ENCODE results near the gene SST.

SST gene

GRCh38 chr3:187636528-187636927, 33.7 kb downstream of the SST start:
- in situ Hi-C loops (cut with MboI; ENCODE audit: low sequenced_read_pairs), result no loop called here

DNA sequence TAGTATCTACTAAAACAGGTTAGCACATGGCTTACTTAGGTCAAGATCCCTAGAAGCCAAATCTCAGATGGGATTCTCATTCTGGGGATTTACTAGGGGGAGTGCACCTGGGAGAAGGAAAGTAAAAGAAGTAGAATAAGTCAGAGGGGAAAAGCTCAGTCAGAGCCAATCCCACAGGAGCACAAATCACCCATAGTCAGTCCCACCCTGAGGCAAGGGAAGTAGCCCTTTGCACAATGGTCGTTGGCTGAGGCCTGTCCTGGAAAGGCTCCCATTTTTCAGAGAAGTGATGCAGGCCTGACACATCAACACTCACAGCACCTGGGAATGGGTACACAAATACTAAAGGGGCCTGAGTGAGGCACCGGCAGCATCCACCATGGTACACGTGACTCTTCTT, 39.8 kb downstream of the SST start:
- in situ Hi-C loops (cut with MboI; ENCODE audit: low sequenced_read_pairs), result no loop called here

DNA sequence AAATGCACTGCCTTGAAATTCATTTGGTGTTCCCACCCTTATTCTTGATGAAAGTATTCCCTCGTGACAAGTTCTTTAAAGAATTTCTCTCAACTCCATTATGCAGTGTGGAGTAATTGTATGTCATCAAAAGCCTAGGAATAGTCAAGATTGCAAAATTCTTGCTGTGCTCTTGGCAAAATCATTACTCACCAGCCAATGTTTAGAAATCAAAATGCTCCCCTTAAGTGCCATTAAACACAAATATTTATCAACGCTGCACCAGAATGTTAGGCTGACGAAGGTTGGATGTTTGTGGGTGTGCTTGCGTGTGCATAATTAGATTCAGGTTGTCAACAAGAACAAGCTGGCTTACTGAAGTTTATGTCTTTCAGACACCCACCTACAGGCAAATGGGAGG, 40.5 kb downstream of the SST start:
- in situ Hi-C loops (cut with MboI; ENCODE audit: low sequenced_read_pairs), result no loop called here

DNA sequence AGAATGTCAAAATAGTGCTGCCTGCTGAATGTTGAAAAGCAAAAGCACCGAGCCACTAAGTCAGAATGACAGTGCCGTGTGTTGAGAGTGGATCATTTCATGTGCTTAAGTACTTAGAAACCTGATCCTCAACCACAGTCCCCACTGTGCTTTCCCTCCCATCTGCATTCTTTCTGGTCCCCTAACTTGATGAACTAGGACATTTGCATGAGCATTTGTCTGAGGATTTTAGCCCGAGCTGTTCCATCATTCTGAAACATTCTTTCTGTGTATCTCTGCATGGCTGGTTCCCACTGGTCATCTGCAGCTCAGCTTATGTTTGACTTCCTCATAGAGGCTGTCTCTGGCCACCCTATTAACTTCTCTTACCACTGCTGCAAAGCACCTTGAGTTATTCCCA, 42.0 kb downstream of the SST start:
- in situ Hi-C loops (cut with MboI; ENCODE audit: low sequenced_read_pairs), result no loop called here

- in situ Hi-C loops (cut with MboI; ENCODE audit: low sequenced_read_pairs), result no loop called here
These were observed 43.6 kb downstream of the SST start for GRCh38 chr3:187626581-187626980.

- in situ Hi-C loops (cut with MboI; ENCODE audit: low sequenced_read_pairs), result no loop called here
These were observed 45.6 kb downstream of the SST start for GRCh38 chr3:187624588-187624987.

GRCh38 chr3:187623285-187623814, 46.8 kb downstream of the SST start:
- in situ Hi-C loops (cut with MboI; ENCODE audit: low sequenced_read_pairs), result no loop called here

DNA sequence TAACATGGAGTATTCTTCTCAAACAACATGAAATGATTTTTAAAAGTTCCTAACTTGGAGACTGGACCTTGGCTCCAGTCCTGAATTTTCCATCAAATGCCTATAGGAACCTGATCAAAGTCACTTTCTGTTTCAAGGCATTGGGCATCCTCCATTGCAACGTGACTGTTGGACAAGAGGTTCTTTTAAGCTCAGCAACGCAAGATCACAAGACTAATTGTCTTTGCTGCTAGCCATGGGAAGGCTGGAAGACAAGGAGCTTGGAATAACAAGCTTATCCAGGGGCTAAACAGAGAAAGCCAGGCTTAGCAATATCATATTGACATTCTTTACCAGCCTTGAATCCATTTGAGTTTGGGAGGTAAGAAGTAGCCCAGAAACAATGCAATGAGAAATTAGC, 48.3 kb downstream of the SST start:
- in situ Hi-C loops (cut with MboI; ENCODE audit: low sequenced_read_pairs), result no loop called here

DNA sequence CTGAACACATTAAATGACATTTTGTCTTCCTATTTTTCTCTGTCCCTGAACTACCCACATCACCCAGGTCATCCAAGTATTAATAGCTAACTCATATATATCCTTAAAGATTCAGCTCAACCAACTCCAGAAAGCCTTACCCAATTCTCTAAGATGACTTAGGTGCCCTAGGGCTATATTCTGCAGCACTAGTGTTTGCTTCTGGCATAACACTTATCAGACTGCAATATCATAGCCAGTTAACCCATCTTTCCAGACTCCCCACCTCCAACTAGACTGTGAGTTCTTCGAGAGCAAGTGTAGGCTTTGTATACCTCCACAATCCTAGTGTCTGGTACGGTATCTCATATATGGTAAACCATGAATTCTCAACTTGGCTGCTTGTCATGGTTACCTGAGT, 50.7 kb downstream of the SST start:
- in situ Hi-C loops (cut with MboI; ENCODE audit: low sequenced_read_pairs), result no loop called here

Measured in HL-60/S4 treated with phorbol 12-myristate 13-acetate at 8.2 ng/mL for 4 days and 3 days (cell line).